Adrenal gland (tissue), 5 donors: ENCODE results near the gene PUS3.

Source experiments
- CTCF ChIP-seq, 6 experiments: fragments of 450-650 bp in 4 of 6; fragments of 200-600 bp in 2 of 6; sonication (generic) in 1 of 6; IDR thresholded peaks; 1 replicate in 5 of 6; 2 replicates in 1 of 6; pipeline versions ENCODE4 v1.5.1 to v1.8.0; 2016 to 2021; ENCODE audit warnings: antibody characterized with exemption in 6 of 6, mild to moderate bottlenecking in 2 of 6, moderate library complexity in 1 of 6
- POLR2A ChIP-seq, 2 donors: fragments of 450-650 bp; IDR thresholded peaks; one replicate each; pipeline ENCODE4 v1.6.1; 2017; ENCODE audit warnings: antibody characterized with exemption in 2 of 2, mild to moderate bottlenecking in 2 of 2, moderate library complexity in 1 of 2
- donor health status: DM: no; HTN: no; CAD: no.

GRCh38 chr11:125950696-125951651 is 48.0 kb upstream of the PUS3 start:
- TF ChIP-seq CTCF (IDR thresholded peaks at IDR 0.05) (no peak), POLR2A (IDR thresholded peaks at IDR 0.05) (no peak)
